ENCODE measurements around the gene MAST4.

DNA sequence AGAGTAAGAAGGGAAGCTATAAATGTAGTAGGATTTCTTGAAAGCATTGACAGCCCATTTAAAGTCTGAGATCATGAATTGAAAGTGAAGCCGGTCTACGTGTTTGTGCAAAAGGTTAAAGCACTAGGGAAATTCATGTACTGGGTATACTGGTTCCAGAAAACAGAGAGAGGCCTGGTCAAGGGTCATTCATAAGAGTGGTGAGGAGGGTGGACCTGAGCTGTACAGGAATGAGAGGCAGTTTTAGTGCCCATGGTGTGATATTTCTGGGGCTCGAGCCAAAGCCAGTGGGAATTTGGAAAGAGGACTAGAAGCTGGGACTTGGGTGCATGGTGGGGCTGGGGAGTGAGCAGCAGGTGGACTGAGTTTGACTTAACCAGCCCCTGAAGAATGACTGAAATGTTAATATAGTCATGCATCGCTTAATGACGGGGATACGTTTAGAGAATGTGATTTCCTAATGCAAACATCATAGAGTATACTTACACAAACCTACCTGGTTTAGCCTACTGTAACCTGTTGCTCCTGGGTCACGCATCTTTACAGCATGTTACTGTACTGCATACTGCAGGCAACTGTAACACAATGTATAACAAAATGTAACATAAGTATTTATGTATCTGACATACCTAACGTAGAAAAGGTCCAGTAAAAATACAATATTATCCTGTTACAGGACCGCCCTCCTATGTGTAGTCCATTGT lies 173.0 kb downstream of the MAST4 start:
- no peak for TF ChIP-seq CTCF (conservative IDR thresholded peaks at IDR 0.05; ENCODE audit: low read length)
- TF ChIP-seq EZH2phosphoT487 (IDR thresholded peaks at IDR 0.05; ENCODE audit: borderline replicate concordance, low read depth, low read length): no peak
